Pericardium fibroblast (primary cell): ENCODE measurements around the gene OR2AJ1. TPM values are rescaled to one million over a fixed set of nuclear protein-coding genes. Genes with fewer than 3 reads are reported as not detected.

ENCODE experiments used
- total RNA-seq: library from RNA; depleted of rRNA; stranded (reverse); fragments of >200 nt; gene quantifications from 2 replicates; pipeline ENCODE4 v1.2.3, GENCODE V29; 2015

The OR2AJ1 gene, protein sequence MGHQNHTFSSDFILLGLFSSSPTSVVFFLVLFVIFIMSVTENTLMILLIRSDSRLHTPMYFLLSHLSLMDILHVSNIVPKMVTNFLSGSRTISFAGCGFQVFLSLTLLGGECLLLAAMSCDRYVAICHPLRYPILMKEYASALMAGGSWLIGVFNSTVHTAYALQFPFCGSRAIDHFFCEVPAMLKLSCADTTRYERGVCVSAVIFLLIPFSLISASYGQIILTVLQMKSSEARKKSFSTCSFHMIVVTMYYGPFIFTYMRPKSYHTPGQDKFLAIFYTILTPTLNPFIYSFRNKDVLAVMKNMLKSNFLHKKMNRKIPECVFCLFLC
- total RNA-seq, result not detected in 2 replicates

DNA sequence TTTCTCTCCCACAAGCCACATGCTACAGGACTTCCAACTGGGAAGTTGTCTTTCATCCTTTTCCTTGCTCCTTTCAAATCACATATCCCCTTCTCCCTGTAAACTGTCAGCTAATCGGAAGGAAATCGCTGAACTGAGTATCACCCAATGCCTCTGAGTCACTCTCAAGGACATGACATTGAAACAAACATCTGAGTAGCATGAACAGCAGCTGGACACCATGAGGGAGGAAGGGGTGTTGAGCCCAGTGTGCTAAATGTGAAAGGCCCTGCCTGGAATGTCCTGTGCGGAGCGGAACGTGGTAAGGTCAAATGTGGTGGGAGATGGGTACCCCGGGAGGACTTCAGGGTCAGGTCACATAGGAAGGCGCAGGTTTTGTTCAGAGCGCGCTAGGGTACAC, at the start of gene OR2AJ1:
Gene OR2AJ1, plus strand, starts transcription at position 22 of the 400 bp plus-strand sequence. CDS start 8,880 bp downstream, outside the sequence.

DNA sequence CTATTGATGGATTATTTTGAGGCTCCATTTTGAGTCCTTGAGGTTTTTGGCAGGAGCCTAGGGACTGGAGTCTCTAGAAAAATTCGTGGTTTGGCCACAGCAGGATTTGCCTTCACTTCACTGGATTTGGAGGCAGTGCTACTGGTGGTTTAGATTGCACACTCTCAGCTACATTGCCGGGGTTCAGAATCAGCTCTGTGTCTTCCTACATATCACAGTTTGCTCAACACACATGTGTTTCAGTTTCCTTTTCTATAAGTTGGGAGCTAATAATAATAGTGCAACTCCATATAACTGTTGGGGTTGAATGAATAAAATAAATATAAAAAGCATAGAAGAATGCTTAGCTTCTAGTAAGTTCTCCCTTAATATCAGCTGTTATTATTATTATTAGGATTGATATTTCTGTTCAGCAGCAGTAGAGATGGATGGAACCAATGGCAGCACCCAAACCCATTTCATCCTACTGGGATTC, 29.5 kb upstream of the OR2AJ1 start, which contains the start of gene OR2W3:
Gene OR2W3, plus strand, starts transcription at position 425 of the 475 bp plus-strand sequence. Its CDS starts 0 bp downstream, at position 425.

DNA sequence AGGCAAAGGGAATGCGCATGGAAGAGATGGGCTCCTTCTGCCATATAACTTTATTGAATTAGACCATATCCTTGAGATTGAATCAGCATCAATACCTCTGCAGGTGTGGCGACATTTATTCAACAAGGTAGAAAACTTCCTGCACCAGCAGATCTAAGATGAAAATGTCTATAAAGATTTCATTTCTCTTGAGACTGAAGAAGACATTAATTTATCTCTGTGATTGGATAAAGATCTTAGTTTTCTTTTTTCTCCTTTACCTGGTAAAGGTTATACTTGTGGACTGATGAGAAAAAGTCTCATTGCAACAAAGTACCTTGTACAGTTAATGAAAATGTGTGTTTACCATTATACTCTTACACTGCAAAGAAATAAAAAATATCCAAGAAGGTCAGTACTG, 4.7 kb upstream of the OR2AJ1 start, which contains the start of gene OR2T8:
Gene OR2T8, plus strand, starts transcription at position 301 of the 400 bp plus-strand sequence. CDS start 766 bp downstream, outside the sequence.

DNA sequence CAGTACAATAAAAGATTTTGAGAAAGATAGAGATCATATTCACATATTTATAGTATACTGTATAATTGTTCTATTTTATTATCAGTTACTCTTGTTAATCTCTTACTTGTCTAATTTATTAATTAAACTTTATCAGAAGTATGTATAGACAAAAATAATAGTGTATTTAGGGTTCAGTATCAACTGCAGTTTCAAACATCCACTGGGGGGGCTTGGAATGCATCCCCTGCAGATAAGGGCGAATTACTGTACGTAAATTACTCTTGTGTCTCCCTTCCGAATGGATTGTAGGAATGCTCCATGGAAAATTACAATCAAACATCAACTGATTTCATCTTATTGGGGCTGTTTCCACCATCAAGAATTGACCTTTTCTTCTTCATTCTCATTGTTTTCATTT, 23.9 kb downstream of the OR2AJ1 start, which contains the start of gene OR2L8:
Gene OR2L8, plus strand, starts transcription at position 301 of the 400 bp plus-strand sequence. Its CDS starts 0 bp downstream, at position 301.

GRCh38 chr1:247964933-247965332, 40.2 kb downstream of the OR2AJ1 start, which contains the start of gene OR2AK2:
OR2AK2 (plus strand) TSS chr1:247965233; CDS start chr1:247965377, 144 bp downstream.

Other genes starting within 250 kb of the OR2AJ1 start
- gene OR13G1, start 245.2 kb upstream of the OR2AJ1 start, total RNA-seq, result not detected in 2 replicates
- gene OR6F1, start 208.2 kb upstream of the OR2AJ1 start, total RNA-seq, result not detected in 2 replicates
- gene OR14K1, start 186.3 kb upstream of the OR2AJ1 start, total RNA-seq, result not detected in 2 replicates
- not detected in 2 replicates for gene OR14A2, start 176.7 kb upstream of the OR2AJ1 start, total RNA-seq
- gene OR1C1, start 164.3 kb upstream of the OR2AJ1 start, total RNA-seq, result not detected in 2 replicates
- not detected in 2 replicates for gene OR14A16, start 100.8 kb upstream of the OR2AJ1 start, total RNA-seq
- gene OR11L1, start 83.0 kb upstream of the OR2AJ1 start, total RNA-seq, result not detected in 2 replicates
- 0.09 and 0.58 TPM in 2 replicates for gene TRIM58, start 67.7 kb upstream of the OR2AJ1 start, total RNA-seq
- 0.12 TPM in 1 of 2 replicates, not detected in the other for gene OR2W3, start 29.3 kb upstream of the OR2AJ1 start, total RNA-seq
- gene OR2T8, start 4.6 kb upstream of the OR2AJ1 start, total RNA-seq, result not detected in 2 replicates
- not detected in 2 replicates for gene OR2L8, start 24.0 kb downstream of the OR2AJ1 start, total RNA-seq
- gene OR2AK2, start 40.3 kb downstream of the OR2AJ1 start, total RNA-seq, result not detected in 2 replicates
- not detected in 2 replicates for gene OR2L5, start 88.8 kb downstream of the OR2AJ1 start, total RNA-seq
- gene OR2L2, start 105.2 kb downstream of the OR2AJ1 start, total RNA-seq, result not detected in 2 replicates
- not detected in 2 replicates for gene OR2L3, start 121.9 kb downstream of the OR2AJ1 start, total RNA-seq
- gene OR2L13, start 170.3 kb downstream of the OR2AJ1 start, total RNA-seq, result not detected in 2 replicates
- gene OR2M5, start 220.3 kb downstream of the OR2AJ1 start, total RNA-seq, result not detected in 2 replicates
- gene OR2M2, start 249.9 kb downstream of the OR2AJ1 start, total RNA-seq, result not detected in 2 replicates